ENCODE results near the gene ZNF536. TPM values are rescaled to one million over a fixed set of nuclear protein-coding genes. Genes with fewer than 3 reads are reported as not detected.

Gene ZNF536
- polyA plus RNA-seq, 1 donor (not counting 4 experiments of a cell fraction or from before 2014, with no cell fraction given) = not detected

DNA sequence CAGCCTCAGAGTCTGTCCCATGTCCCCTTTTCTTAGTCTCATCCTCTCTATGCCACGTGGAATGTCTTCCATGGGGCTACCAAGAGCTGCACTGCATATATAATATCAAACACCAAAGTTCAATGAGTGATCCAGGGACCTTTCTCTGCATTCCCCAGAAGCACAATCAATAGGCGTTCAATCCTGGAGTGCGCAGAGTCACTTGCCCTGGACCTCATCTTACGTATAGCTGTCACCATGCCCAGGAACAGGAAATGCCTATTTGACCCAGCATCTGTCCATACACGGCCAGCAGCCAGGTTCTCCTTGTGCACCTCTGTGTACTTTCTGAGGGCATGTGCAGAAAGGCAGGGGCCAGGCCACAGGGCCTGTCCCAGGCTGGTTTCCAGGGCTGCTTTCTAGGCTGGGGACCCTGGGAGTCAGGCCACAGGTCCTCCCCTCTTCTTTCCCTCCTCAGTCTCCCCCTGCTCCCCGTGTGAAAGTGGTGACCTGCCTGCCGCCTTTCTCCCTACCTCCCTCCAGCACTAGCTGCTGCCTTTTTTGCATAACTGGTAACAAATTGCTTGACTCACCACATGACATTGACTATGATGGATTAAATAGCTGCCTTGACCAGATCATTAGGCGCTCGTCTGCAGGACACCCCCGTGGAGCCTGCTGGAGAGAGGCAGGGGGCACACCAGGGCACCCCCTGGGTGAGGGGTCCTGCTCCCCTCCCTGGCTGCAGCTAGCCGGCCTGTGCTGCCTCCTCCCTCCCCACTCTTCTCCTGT lies 222.0 kb downstream of the ZNF536 start:
- no peaks in the 10 kb centered on the region for H3K4me1 ChIP-seq (ENCODE audit: control insufficient read depth, extremely low read depth, insufficient read depth, low read length)
- H2AFZ ChIP-seq (ENCODE audit: control insufficient read depth, low read length) = no peak overlapping the region
- dilution Hi-C loops (cut with MboI; ENCODE audit: extremely low pct_ligation_motif_present, low sequenced_read_pairs) = no loop called here
- no peaks in the 10 kb centered on the region for H3K9me1 ChIP-seq (ENCODE audit: control insufficient read depth, extremely low read depth, insufficient read depth, low read length)
- no peaks in the 10 kb centered on the region for H3K79me2 ChIP-seq (ENCODE audit: control insufficient read depth, insufficient read depth, low read length)
- FAIRE-seq (no peak), DNase-seq (ENCODE audit: low read depth, low spot score) (no peak)
- no peak overlapping the region for H3K4me2 ChIP-seq (ENCODE audit: control insufficient read depth, extremely low read depth, insufficient read depth, low read depth, low read length)
- TF ChIP-seq, protein P1, sequence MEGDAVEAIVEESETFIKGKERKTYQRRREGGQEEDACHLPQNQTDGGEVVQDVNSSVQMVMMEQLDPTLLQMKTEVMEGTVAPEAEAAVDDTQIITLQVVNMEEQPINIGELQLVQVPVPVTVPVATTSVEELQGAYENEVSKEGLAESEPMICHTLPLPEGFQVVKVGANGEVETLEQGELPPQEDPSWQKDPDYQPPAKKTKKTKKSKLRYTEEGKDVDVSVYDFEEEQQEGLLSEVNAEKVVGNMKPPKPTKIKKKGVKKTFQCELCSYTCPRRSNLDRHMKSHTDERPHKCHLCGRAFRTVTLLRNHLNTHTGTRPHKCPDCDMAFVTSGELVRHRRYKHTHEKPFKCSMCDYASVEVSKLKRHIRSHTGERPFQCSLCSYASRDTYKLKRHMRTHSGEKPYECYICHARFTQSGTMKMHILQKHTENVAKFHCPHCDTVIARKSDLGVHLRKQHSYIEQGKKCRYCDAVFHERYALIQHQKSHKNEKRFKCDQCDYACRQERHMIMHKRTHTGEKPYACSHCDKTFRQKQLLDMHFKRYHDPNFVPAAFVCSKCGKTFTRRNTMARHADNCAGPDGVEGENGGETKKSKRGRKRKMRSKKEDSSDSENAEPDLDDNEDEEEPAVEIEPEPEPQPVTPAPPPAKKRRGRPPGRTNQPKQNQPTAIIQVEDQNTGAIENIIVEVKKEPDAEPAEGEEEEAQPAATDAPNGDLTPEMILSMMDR (optimal IDR thresholded peaks at IDR 0.05 in 1 of 3, IDR thresholded peaks at IDR 0.05 in 1 of 3, conservative IDR thresholded peaks at IDR 0.05 in 1 of 3; ENCODE audit: extremely low read depth in 1 of 3, insufficient read depth in 2 of 3, low read length in 3 of 3) = no peak
- TF ChIP-seq EZH2 (IDR thresholded peaks at IDR 0.05; ENCODE audit: low read length) = no peak
- no peaks in the 10 kb centered on the region for H4K20me1 ChIP-seq (ENCODE audit: control insufficient read depth, extremely low read depth, insufficient read depth, low read length)
- H3K36me3 ChIP-seq (ENCODE audit: control insufficient read depth in 2 of 2, extremely low read depth in 1 of 2, insufficient read depth in 2 of 2, low read length in 2 of 2) = no peaks in the 10 kb centered on the region
- no peaks in the 10 kb centered on the region for H3K27me3 ChIP-seq (ENCODE audit: control insufficient read depth, extremely low read depth, insufficient read depth, low read length)
- H3K9ac ChIP-seq (ENCODE audit: control insufficient read depth, extremely low read depth, insufficient read depth, low read length) = no peak overlapping the region
- H3K9me3 ChIP-seq (ENCODE audit: control insufficient read depth, low read depth, low read length) = no peaks in the 10 kb centered on the region
- no peak overlapping the region for H3K27ac ChIP-seq (ENCODE audit: control insufficient read depth, insufficient read depth, low read length)
- H3K4me3 ChIP-seq (ENCODE audit: control insufficient read depth in 2 of 3, extremely low read depth in 1 of 3, insufficient read depth in 2 of 3, low read depth in 1 of 3, low read length in 3 of 3) = no peak overlapping the region

DNA sequence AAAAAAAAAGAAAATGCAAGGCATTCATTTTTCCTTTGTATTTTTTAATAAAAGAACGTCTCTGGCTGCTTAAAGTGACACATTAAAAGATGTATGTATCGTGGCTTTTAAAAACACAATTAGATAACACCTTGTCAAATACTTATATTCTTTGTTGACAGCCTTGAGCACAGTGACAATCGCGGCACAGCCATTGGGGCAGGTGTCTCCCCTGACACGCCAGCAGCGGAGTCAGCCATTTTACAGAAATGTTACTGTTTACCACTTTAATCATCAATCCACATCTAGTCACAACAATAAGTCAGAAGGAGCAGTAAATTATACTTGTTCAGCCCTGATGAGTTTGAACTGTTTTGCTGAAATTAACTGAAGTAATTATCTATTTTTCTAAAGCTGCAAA lies 224.1 kb downstream of the ZNF536 start:
- Histone ChIP-seq H3K27ac (ENCODE audit: control insufficient read depth, insufficient read depth, low read length) (no peak overlapping the region), H3K4me1 (ENCODE audit: control insufficient read depth, extremely low read depth, insufficient read depth, low read length) (no peaks in the 10 kb centered on the region), H3K27me3 (ENCODE audit: control insufficient read depth, extremely low read depth, insufficient read depth, low read length) (no peaks in the 10 kb centered on the region), H3K4me3 (ENCODE audit: control insufficient read depth in 2 of 3, extremely low read depth in 1 of 3, insufficient read depth in 2 of 3, low read depth in 1 of 3, low read length in 3 of 3) (no peak overlapping the region), H3K9ac (ENCODE audit: control insufficient read depth, extremely low read depth, insufficient read depth, low read length) (no peak overlapping the region), H3K9me1 (ENCODE audit: control insufficient read depth, extremely low read depth, insufficient read depth, low read length) (no peaks in the 10 kb centered on the region), H3K9me3 (ENCODE audit: control insufficient read depth, low read depth, low read length) (peaks cover under 1% of the 10 kb centered on the region), H4K20me1 (ENCODE audit: control insufficient read depth, extremely low read depth, insufficient read depth, low read length) (no peaks in the 10 kb centered on the region), H2AFZ (ENCODE audit: control insufficient read depth, low read length) (no peak overlapping the region), H3K36me3 (ENCODE audit: control insufficient read depth in 2 of 2, extremely low read depth in 1 of 2, insufficient read depth in 2 of 2, low read length in 2 of 2) (no peaks in the 10 kb centered on the region), H3K79me2 (ENCODE audit: control insufficient read depth, insufficient read depth, low read length) (no peaks in the 10 kb centered on the region), H3K4me2 (ENCODE audit: control insufficient read depth, extremely low read depth, insufficient read depth, low read depth, low read length) (no peak overlapping the region)
- TF ChIP-seq EZH2 (IDR thresholded peaks at IDR 0.05; ENCODE audit: low read length) = no peak
- TF ChIP-seq, protein P1 (optimal IDR thresholded peaks at IDR 0.05 in 1 of 3, IDR thresholded peaks at IDR 0.05 in 1 of 3, conservative IDR thresholded peaks at IDR 0.05 in 1 of 3; ENCODE audit: extremely low read depth in 1 of 3, insufficient read depth in 2 of 3, low read length in 3 of 3) = no peak
- DNase-seq (ENCODE audit: low read depth, low spot score) = no peak
- FAIRE-seq = no peak
- dilution Hi-C loops (cut with MboI; ENCODE audit: extremely low pct_ligation_motif_present, low sequenced_read_pairs) = no loop called here

Measured in keratinocyte (primary cell).